H1 (cell line): ENCODE data around the gene H2BK1. TPM values are rescaled to one million over a fixed set of nuclear protein-coding genes. Genes with fewer than 3 reads are reported as not detected.

Experiments used
- CTCF ChIA-PET: fragments of 300-600 bp; sonication (Branson Sonifier 250); formaldehyde crosslinking; loops from one replicate; lab custom pipeline; 2021; ENCODE audit not compliant: partially characterized antibody; lab: Charles Lee
- POLR2A ChIA-PET: fragments of 300-600 bp; sonication (Branson Sonifier 250); formaldehyde crosslinking; loops from one replicate; lab custom pipeline; 2021; ENCODE audit warnings: inconsistent platforms; ENCODE audit not compliant: partially characterized antibody; lab: Charles Lee
- DNase-seq, 2 experiments: peaks; one replicate each; pipeline versions ENCODE4 v3.0.0 to v3.0.0-alpha.2; 2010 to 2022; ENCODE audit warnings: low spot score in 2 of 2, low read depth in 1 of 2, mixed read lengths in 1 of 2
- FAIRE-seq: peaks from 2 replicates; lab custom pipeline; 2011; peaks lifted over from hg19 to GRCh38; lab: Jason Lieb, UNC
- H2AFZ ChIP-seq: 2 replicates; pipeline ENCODE4 v1.8.1; 2012; ENCODE audit warnings: low read length, inconsistent platforms
- H2AK5ac ChIP-seq: 2 replicates; pipeline ENCODE4 v1.6.1; 2013; ENCODE audit warnings: low read depth, low read length
- H2BK120ac ChIP-seq: replicated peaks from 2 replicates; pipeline ENCODE3; 2013; ENCODE audit warnings: low read depth, low read length, inconsistent platforms
- H2BK12ac ChIP-seq: 2 replicates; pipeline ENCODE4 v1.6.1; 2013; ENCODE audit warnings: low read depth, low read length
- H2BK15ac ChIP-seq: 2 replicates; pipeline ENCODE4 v1.6.1; 2013; ENCODE audit warnings: low read length
- H2BK20ac ChIP-seq: 2 replicates; pipeline ENCODE4 v1.6.1; 2013; ENCODE audit warnings: low read length
- H2BK5ac ChIP-seq: 2 replicates; pipeline ENCODE4 v1.6.1; 2013; ENCODE audit warnings: low read depth, low read length
- H3K14ac ChIP-seq: 2 replicates; pipeline ENCODE4 v1.6.1; 2013; ENCODE audit warnings: inconsistent platforms; ENCODE audit not compliant: insufficient read length
- H3K18ac ChIP-seq: 2 replicates; pipeline ENCODE4 v1.6.1; 2013; ENCODE audit warnings: low read length; ENCODE audit errors: extremely low read depth
- H3K23ac ChIP-seq: 2 replicates; pipeline ENCODE4 v1.6.1; 2013; ENCODE audit warnings: inconsistent platforms; ENCODE audit not compliant: insufficient read length
- H3K23me2 ChIP-seq: 2 replicates; pipeline ENCODE4 v1.6.1; 2013; ENCODE audit warnings: low read depth, low read length
- H3K27ac ChIP-seq: 2 replicates; pipeline ENCODE4 v1.6.1; 2011; ENCODE audit warnings: low read depth, low read length, inconsistent platforms
- H3K27me3 ChIP-seq, 4 experiments: replicated peaks in 1 of 4; 1 replicate in 1 of 4; 2 replicates in 3 of 4; pipeline versions ENCODE4 v1.6.1 to v1.8.1; 2011 to 2013; ENCODE audit warnings: low read length in 3 of 4, mild to moderate bottlenecking in 3 of 4, inconsistent platforms in 2 of 4, mixed read lengths in 2 of 4, moderate library complexity in 1 of 4; ENCODE audit not compliant: control insufficient read depth in 3 of 4, insufficient read depth in 3 of 4; ENCODE audit errors: extremely low read depth in 1 of 4
- H3K36me3 ChIP-seq, 4 experiments: 2 replicates each; pipeline versions ENCODE4 v1.6.1 to v1.8.1; 2011 to 2013; ENCODE audit warnings: mild to moderate bottlenecking in 4 of 4, low read length in 3 of 4, moderate library complexity in 2 of 4, control low read depth in 1 of 4, inconsistent platforms in 1 of 4; ENCODE audit not compliant: insufficient read depth in 4 of 4, control insufficient read depth in 2 of 4
- H3K4ac ChIP-seq: replicated peaks from 2 replicates; pipeline ENCODE3; 2013; ENCODE audit warnings: low read length, low read depth, mixed read lengths, inconsistent platforms; ENCODE audit not compliant: insufficient read length
- H3K4me1 ChIP-seq, 4 experiments: replicated peaks in 1 of 4; 1 replicate in 1 of 4; 2 replicates in 3 of 4; pipeline versions ENCODE4 v1.6.1 to v1.8.1; 2011 to 2013; ENCODE audit warnings: low read length in 3 of 4, inconsistent platforms in 2 of 4, mixed read lengths in 1 of 4; ENCODE audit not compliant: insufficient read depth in 4 of 4, control insufficient read depth in 3 of 4
- H3K4me2 ChIP-seq, 2 experiments: 2 replicates each; pipeline versions ENCODE4 v1.6.1 to v1.8.1; 2011 to 2013; ENCODE audit warnings: low read depth in 2 of 2, low read length in 2 of 2, control low read depth in 1 of 2, inconsistent platforms in 1 of 2, mild to moderate bottlenecking in 1 of 2; ENCODE audit not compliant: insufficient read depth in 1 of 2
- H3K4me3 ChIP-seq, 4 experiments: fragments of 200-600, 300-600 bp in 1 of 4; sonication (generic), shearing (Covaris generic), sonication (Bioruptor Twin) in 1 of 4; 2 replicates each; pipeline versions ENCODE4 v1.5.1 to v1.8.1; 2011 to 2016; ENCODE audit warnings: low read length in 4 of 4, low read depth in 3 of 4, control low read depth in 2 of 4, inconsistent platforms in 2 of 4, mild to moderate bottlenecking in 2 of 4, mixed read lengths in 1 of 4, moderate library complexity in 1 of 4; ENCODE audit not compliant: insufficient read depth in 2 of 4; ENCODE audit errors: extremely low read depth in 1 of 4
- H3K56ac ChIP-seq: replicated peaks from 2 replicates; pipeline ENCODE3; 2013; ENCODE audit warnings: low read depth, mild to moderate bottlenecking, mixed read lengths, low read length, inconsistent platforms; ENCODE audit not compliant: insufficient read length
- H3K79me1 ChIP-seq: 2 replicates; pipeline ENCODE4 v1.6.1; 2013; ENCODE audit warnings: low read depth, low read length, control low read depth
- H3K79me2 ChIP-seq, 2 experiments: 2 replicates each; pipeline versions ENCODE4 v1.6.1 to v1.8.1; 2012 to 2013; ENCODE audit warnings: low read length in 2 of 2, mild to moderate bottlenecking in 2 of 2, inconsistent platforms in 1 of 2; ENCODE audit not compliant: insufficient read depth in 2 of 2, control insufficient read depth in 1 of 2
- H3K9ac ChIP-seq, 4 experiments: replicated peaks in 1 of 4; 1 replicate in 1 of 4; 2 replicates in 3 of 4; pipeline versions ENCODE4 v1.6.1 to v1.8.1; 2011 to 2013; ENCODE audit warnings: low read depth in 3 of 4, low read length in 3 of 4, control low read depth in 2 of 4, mild to moderate bottlenecking in 2 of 4, moderate library complexity in 2 of 4, inconsistent platforms in 1 of 4; ENCODE audit errors: extremely low read depth in 1 of 4
- H3K9me3 ChIP-seq, 2 experiments: 2 replicates each; pipeline versions ENCODE4 v1.6.1 to v1.8.1; 2012 to 2013; ENCODE audit warnings: mild to moderate bottlenecking in 2 of 2, moderate library complexity in 2 of 2, control low read depth in 1 of 2, inconsistent platforms in 1 of 2, low read depth in 1 of 2, low read length in 1 of 2, mixed read lengths in 1 of 2; ENCODE audit not compliant: insufficient read depth in 2 of 2
- H4K20me1 ChIP-seq, 2 experiments: replicated peaks in 1 of 2; 2 replicates each; pipeline versions ENCODE3 to v1.8.1; 2011 to 2013; ENCODE audit warnings: inconsistent platforms in 2 of 2, low read length in 2 of 2, mild to moderate bottlenecking in 1 of 2; ENCODE audit not compliant: insufficient read depth in 2 of 2, control insufficient read depth in 1 of 2
- H4K5ac ChIP-seq: 2 replicates; pipeline ENCODE4 v1.6.1; 2013; ENCODE audit warnings: low read length, low read depth, mixed read lengths, inconsistent platforms; ENCODE audit not compliant: insufficient read length
- H4K8ac ChIP-seq: 2 replicates; pipeline ENCODE4 v1.8.0; 2013; ENCODE audit warnings: mild to moderate bottlenecking, moderate library complexity, low read length, inconsistent platforms; ENCODE audit not compliant: insufficient read depth; ENCODE audit errors: extremely low read depth
- H4K91ac ChIP-seq: replicated peaks from 2 replicates; pipeline ENCODE3; 2013; ENCODE audit warnings: low read length, mixed read lengths, inconsistent platforms; ENCODE audit not compliant: insufficient read length
- ASH2L ChIP-seq: fragments of 200-600, 300-600 bp; sonication (generic); IDR thresholded peaks from one replicate; pipeline ENCODE4 v1.7.1; 2017; ENCODE audit warnings: low read length
- CHD1 ChIP-seq: IDR thresholded peaks from 2 replicates; pipeline ENCODE4 v1.6.1; 2012; ENCODE audit warnings: low read depth, low read length, improper control_type of control experiment
- EP300 ChIP-seq, 2 experiments: IDR thresholded peaks; 1 replicate in 1 of 2; 2 replicates in 1 of 2; pipeline ENCODE4 v1.6.1; 2011 to 2012; ENCODE audit warnings: low read depth in 2 of 2, low read length in 2 of 2, mild to moderate bottlenecking in 2 of 2, borderline replicate concordance in 1 of 2, inconsistent platforms in 1 of 2, moderate library complexity in 1 of 2
- EZH2 ChIP-seq: fragments of 200-600 bp; sonication (generic); IDR thresholded peaks from 2 replicates; pipeline ENCODE4 v1.7.1; 2012; ENCODE audit warnings: low read depth, mild to moderate bottlenecking, moderate library complexity, low read length, inconsistent platforms; ENCODE audit not compliant: severe bottlenecking
- GABPA ChIP-seq: IDR thresholded peaks from 2 replicates; pipeline ENCODE4 v1.6.1; 2011; ENCODE audit warnings: mild to moderate bottlenecking, low read length, moderate library complexity, borderline replicate concordance; ENCODE audit not compliant: insufficient read depth
- HDAC2 ChIP-seq, 2 experiments: fragments of 300-600 bp in 1 of 2; sonication (generic) in 1 of 2; IDR thresholded peaks; 2 replicates each; pipeline ENCODE4 v1.6.1; 2011 to 2012; ENCODE audit warnings: low read depth in 2 of 2, low read length in 2 of 2, mild to moderate bottlenecking in 2 of 2, moderate library complexity in 2 of 2, borderline replicate concordance in 1 of 2, inconsistent platforms in 1 of 2
- HDAC6 ChIP-seq: IDR thresholded peaks from one replicate; pipeline ENCODE4 v1.7.1; 2012; ENCODE audit warnings: low read depth, mild to moderate bottlenecking, inconsistent platforms, low read length, moderate library complexity
- NANOG ChIP-seq: IDR thresholded peaks from 2 replicates; pipeline ENCODE4 v1.6.1; 2011; ENCODE audit warnings: low read length, low read depth, mild to moderate bottlenecking, inconsistent platforms; ENCODE audit not compliant: insufficient read depth, poor library complexity, severe bottlenecking
- POLR2A ChIP-seq, 2 experiments: IDR thresholded peaks; 1 replicate in 1 of 2; 2 replicates in 1 of 2; pipeline ENCODE4 v1.6.1; 2011; ENCODE audit warnings: low read depth in 2 of 2, low read length in 2 of 2, mild to moderate bottlenecking in 2 of 2; ENCODE audit errors: control extremely low read depth in 1 of 2
- SP1 ChIP-seq: IDR thresholded peaks from 2 replicates; pipeline ENCODE4 v1.6.1; 2011; ENCODE audit warnings: low read depth, low read length
- SP4 ChIP-seq: IDR thresholded peaks from 2 replicates; pipeline ENCODE4 v1.6.1; 2012; ENCODE audit warnings: low read length, inconsistent platforms
- WGBS, 2 experiments: shearing (Covaris generic) in 1 of 2; methylation state at CpG; one replicate each; pipeline versions ENCODE4 v1.1.6 to v1.1.7; 2013 to 2015; ENCODE audit warnings: low lambda C conversion rate in 2 of 2, mixed read lengths in 2 of 2, inconsistent platforms in 1 of 2, low coverage in 1 of 2, missing lambda C conversion rate in 1 of 2; ENCODE audit not compliant: insufficient replicate concordance in 2 of 2, insufficient coverage in 1 of 2, insufficient read length in 1 of 2; ENCODE audit errors: extremely low coverage in 1 of 2, missing lambda C conversion rate in 1 of 2; 5-methylcytosine and 5-hydroxymethylcytosine counted together
- polyA plus RNA-seq, 7 experiments: library from polyadenylated mRNA; depleted of rRNA in 3 of 7; stranded (reverse) in 5 of 7; unstranded in 2 of 7; fragments of >200 nt in 5 of 7; fragments of 200-250 nt in 2 of 7; gene quantifications; 1 replicate in 5 of 7; 2 replicates in 1 of 7; 4 replicates in 1 of 7; pipeline versions ENCODE4 v1.2.1 to v1.2.3, GENCODE V29; 2011 to 2013; ENCODE audit warnings: missing spikeins in 2 of 7, mixed read lengths in 2 of 7
- total RNA-seq: library from RNA; stranded (reverse); fragmentation: NEBNext Ultra II Directional; extraction: Animal tissue kit (Norgen Biotek cat#: 25700); gene quantifications from 2 replicates; pipeline ENCODE4 v1.2.1, GENCODE V29; 2021

Gene H2BK1
- total and polyA plus RNA-seq, 2 of the 8 experiments (the other 6 are each of a cell fraction or from before 2014, with no cell fraction given), result not detected

DNA sequence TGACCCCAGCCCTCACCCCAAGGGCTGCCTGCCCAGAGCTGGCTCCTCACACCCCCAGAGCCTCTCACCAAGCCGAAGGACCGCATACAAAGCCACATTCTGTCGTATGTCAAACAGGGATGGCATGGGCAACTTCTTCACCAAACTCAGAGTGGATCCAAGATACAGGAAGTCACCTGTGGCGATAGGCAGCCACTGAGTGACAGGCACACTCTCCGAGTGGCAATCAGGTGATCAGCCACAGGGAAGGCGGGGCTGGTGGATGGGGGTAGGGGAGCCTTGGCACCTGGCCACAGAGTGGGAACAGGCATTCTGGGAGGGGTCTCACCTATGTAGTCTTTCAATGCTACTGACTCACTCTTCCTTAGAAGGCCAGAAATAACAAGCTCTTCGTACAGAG lies 16.1 kb downstream of the H2BK1 start:
- Histone ChIP-seq H4K91ac (no peak overlapping the region), H4K20me1 (no peaks in the 10 kb centered on the region), H3K23ac (no peak overlapping the region), H3K4ac (no peak overlapping the region), H3K23me2 (peaks cover 5% of the 10 kb centered on the region; the same call in 1 of the 2 replicates), H3K79me1 (no peaks in the 10 kb centered on the region), H3K9me3 (no peaks in the 10 kb centered on the region), H3K4me1 (peaks cover 0 to 6% (median 2%) of the 10 kb centered on the region in 4 experiments; a peak in 2 of 7 replicates), H2BK120ac (no peak overlapping the region), H3K9ac (no peak overlapping the region; a peak in 1 of 7 replicates), H2BK20ac (no peak overlapping the region), H3K14ac (no peak overlapping the region), H3K27ac (no peak overlapping the region), H3K56ac (no peak overlapping the region), H3K36me3 (no peaks in the 10 kb centered on the region), H2BK15ac (no peak overlapping the region), H3K4me2 (no peak overlapping the region), H2BK12ac (no peak overlapping the region), H2BK5ac (no peak overlapping the region), H4K8ac (peak overlapping the region; percentile 86; the same call in 1 of the 2 replicates), H2AFZ (no peak overlapping the region), H2AK5ac (no peak overlapping the region; the same call in 1 of the 2 replicates), H3K4me3 (no peak overlapping the region), H3K18ac (no peak overlapping the region), H3K27me3 (peaks cover 0 to 13% (median 0%) of the 10 kb centered on the region in 4 experiments; a peak in 2 of 7 replicates), H3K79me2 (no peaks in the 10 kb centered on the region)
- DNase-seq (no peak), FAIRE-seq (no peak)
- ChIA-PET CTCF (interaction anchor here (0.8 to 2.3 kb wide), 10 partner anchors 11 to 147 kb away, joined by 3 to 7 read pairs (median 4); no protein-coding TSS in a partner anchor), POLR2A (interaction anchor here (1.6 kb wide), 1 partner anchor 17 kb away, joined by 5 read pairs; no protein-coding TSS in a partner anchor)
- WGBS, 2 experiments, result 81% methylated on average over 7 of the region's 7 CpGs; no CpG with 5 or more reads in 1 of the 2 experiments
- TF ChIP-seq SP1, result no peak
- TF ChIP-seq ASH2L, result no peak
- TF ChIP-seq NANOG, result no peak
- TF ChIP-seq EP300 (IDR thresholded peaks at IDR 0.05; ENCODE audit: borderline replicate concordance in 1 of 2, low read depth in 2 of 2, low read length in 2 of 2), result no peak
- TF ChIP-seq SP4, result no peak
- TF ChIP-seq GABPA, result no peak
- TF ChIP-seq HDAC6, result no peak
- no peak for TF ChIP-seq CHD1
- no peak for TF ChIP-seq HDAC2 (IDR thresholded peaks at IDR 0.05; ENCODE audit: borderline replicate concordance in 1 of 2, low read depth in 2 of 2, low read length in 2 of 2)
- TF ChIP-seq EZH2, result no peak
- TF ChIP-seq POLR2A (IDR thresholded peaks at IDR 0.05; ENCODE audit: control extremely low read depth in 1 of 2, low read depth in 2 of 2, low read length in 2 of 2), result no peak
- TF ChIP-seq, all 59 proteins: peak for 0
- H4K5ac ChIP-seq, result no peak overlapping the region
